AG10803 (cell line): ENCODE measurements around the gene MAPKAPK2.

ENCODE experiments used
- DNase-seq: peaks from one replicate; pipeline ENCODE4 v3.0.0; 2010; ENCODE audit warnings: low read depth
- H3K4me3 ChIP-seq: 2 replicates; pipeline ENCODE4 v1.5.1; 2011; ENCODE audit warnings: mild to moderate bottlenecking, low read length, control low read depth
- TF ChIP-seq, protein P1 (sequence below): conservative IDR thresholded peaks from 2 replicates; pipeline ENCODE4 v1.5.1; 2011; ENCODE audit warnings: mild to moderate bottlenecking, low read length, control low read depth, inconsistent platforms

The MAPKAPK2 gene

DNA sequence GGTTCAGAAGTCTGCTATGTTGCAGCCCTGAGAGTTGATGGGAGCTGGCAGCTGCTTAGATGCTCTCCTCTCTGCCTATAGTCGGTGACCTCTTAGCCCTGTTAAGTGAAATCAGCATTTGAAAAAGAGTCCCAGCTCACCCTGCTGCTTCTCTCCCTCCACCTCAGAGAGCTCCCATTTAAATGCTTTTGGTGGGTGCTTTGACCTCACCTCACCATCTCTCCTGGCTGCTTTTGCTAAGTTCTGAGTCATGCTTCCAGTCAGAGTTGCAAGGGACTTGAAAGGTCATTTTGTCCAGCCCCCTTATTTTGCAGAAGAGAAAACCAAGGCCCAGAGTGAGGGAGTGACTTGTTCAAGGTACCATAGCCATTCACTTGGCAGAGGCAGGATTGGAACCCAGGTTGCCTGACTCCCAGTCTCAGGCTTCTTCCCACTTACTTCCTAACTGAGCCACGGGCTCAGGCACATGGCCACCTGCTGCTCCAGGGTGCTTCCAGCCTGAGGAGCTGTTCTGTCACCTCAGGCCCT, 3.3 kb downstream of the MAPKAPK2 start:
- DNase-seq = peak; percentile 31
- H3K4me3 ChIP-seq = no peak overlapping the region
- TF ChIP-seq, protein P1, sequence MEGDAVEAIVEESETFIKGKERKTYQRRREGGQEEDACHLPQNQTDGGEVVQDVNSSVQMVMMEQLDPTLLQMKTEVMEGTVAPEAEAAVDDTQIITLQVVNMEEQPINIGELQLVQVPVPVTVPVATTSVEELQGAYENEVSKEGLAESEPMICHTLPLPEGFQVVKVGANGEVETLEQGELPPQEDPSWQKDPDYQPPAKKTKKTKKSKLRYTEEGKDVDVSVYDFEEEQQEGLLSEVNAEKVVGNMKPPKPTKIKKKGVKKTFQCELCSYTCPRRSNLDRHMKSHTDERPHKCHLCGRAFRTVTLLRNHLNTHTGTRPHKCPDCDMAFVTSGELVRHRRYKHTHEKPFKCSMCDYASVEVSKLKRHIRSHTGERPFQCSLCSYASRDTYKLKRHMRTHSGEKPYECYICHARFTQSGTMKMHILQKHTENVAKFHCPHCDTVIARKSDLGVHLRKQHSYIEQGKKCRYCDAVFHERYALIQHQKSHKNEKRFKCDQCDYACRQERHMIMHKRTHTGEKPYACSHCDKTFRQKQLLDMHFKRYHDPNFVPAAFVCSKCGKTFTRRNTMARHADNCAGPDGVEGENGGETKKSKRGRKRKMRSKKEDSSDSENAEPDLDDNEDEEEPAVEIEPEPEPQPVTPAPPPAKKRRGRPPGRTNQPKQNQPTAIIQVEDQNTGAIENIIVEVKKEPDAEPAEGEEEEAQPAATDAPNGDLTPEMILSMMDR = no peak

DNA sequence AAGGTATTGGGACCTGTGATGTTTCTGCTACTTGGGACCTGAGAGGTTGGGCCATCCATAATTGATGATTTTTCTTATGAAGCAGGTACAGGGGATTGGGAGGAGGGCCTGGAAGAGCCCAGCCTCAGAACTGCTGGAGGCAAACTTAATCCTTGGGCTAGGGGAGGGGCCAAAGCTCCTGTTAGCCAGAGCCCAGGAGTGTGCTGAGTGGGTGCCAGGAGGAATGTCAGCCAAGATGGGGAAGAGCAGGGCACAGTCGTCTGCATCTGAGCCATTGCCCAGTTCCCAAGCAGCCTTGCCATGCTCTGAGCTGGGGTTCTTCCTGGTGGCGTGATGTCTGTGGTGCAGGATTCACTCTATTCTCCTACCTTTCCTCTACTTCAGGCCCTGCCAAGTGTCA, 5.8 kb downstream of the MAPKAPK2 start:
- H3K4me3 ChIP-seq = no peak overlapping the region
- TF ChIP-seq, protein P1 = no peak
- DNase-seq = no peak

DNA sequence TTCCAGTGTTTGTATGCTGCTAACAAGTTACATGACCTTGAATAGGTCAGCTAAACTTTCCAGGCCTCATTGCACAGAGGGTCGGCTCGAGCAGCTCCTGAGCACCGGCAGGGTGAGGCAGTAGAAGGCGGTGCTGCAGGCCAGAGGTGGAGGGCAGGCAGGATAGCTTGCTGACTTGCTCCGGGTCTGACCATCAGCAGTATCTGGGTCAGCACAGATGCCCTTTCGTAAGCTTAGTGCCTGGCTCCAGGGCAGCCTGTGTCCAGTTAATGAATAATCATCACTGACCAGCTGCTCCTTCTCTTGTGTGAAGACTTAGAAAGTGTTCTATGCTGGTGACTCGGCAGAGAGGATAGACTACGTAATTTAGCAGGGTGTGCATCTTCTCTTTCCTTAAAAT, 6.9 kb downstream of the MAPKAPK2 start:
- H3K4me3 ChIP-seq = no peak overlapping the region
- TF ChIP-seq, protein P1 = no peak
- DNase-seq = no peak

DNA sequence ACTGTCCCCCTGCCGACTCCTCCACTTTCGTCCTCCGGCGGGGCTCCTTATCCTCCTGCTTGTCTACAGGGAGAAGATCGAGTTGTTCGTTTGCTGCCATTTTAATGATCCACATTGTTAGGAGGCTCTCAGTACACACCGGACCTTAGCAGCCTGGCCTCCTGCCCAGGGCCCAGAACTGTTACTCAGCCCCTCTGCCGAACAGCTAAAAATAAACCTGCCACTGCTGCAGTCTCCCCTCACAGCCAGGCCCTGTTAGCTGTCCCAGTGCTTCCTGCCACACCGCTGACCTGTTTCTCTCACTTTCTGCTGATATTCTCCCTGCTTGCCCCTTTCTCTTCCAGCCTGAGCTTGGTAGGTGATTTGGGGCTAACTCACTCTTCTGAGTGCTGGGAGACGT, 8.3 kb downstream of the MAPKAPK2 start:
- no peak overlapping the region for H3K4me3 ChIP-seq
- DNase-seq = peak; percentile 69
- TF ChIP-seq, protein P1 = no peak

DNA sequence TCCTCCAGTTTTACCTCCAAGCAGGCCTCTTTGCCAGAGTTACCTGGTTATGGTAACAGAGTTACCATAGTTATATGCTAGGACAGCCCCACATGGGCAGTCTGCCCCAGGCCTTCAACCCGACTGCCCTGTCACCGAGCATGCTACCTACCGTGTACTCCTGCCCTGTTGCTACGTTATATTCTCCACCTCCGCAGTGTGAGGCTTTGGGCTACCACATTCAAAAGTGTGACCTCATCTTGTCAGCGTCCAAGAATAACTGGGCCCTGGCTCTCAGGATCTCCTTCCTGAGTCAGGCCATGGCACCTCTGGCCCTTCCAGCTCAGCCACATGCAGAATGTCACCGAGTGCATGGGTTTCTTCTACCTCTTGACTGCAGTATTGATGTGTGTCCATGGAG, 8.9 kb downstream of the MAPKAPK2 start:
- DNase-seq = no peak
- TF ChIP-seq, protein P1 = no peak
- H3K4me3 ChIP-seq = no peak overlapping the region

DNA sequence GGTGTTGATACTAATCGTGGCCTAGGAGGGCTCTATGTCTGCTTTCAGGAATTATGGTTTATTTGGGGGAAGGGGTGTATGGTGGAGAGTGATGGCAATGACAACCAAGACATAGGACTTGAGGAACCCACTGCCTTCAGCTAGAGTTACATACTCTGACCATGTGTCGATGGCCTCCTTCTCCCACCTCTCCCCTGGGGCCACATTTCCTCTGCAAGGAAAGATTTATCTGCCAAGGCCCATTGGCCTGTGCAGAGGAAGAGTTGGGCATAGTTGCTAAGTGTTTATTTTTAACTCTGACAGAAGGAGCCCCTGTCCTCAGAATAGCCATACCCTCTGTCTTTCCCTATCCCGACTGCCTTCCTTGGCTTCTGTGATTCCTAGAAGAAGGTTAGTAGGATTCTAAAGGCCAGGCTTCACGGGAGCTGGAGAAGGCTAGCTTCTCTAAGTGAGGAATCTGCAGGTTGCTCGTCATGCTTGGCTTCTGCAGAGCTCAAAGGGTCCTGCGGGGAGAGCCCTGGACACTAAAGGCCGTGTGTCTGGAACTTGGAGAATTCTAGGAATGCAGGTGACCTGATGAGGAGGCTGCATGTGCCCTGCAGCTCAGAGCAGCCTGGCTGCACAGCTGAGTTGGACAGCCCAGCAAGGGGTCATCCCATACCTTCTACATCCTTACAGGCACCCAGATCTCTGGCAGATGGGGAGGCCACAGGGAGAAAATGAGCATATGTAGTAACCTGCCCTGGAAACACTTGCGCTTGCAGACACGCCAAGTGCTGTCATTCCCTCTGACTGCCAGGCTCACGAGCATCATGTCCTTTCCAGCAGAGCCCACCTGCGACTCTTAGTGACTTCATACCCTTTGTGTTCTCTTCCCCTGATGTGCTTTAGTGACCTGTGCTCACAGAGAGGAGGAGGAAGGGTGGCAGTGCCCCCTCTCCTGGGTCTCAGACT, 9.7 kb downstream of the MAPKAPK2 start:
- TF ChIP-seq, protein P1 = no peak
- no peak for DNase-seq
- H3K4me3 ChIP-seq = no peak overlapping the region

DNA sequence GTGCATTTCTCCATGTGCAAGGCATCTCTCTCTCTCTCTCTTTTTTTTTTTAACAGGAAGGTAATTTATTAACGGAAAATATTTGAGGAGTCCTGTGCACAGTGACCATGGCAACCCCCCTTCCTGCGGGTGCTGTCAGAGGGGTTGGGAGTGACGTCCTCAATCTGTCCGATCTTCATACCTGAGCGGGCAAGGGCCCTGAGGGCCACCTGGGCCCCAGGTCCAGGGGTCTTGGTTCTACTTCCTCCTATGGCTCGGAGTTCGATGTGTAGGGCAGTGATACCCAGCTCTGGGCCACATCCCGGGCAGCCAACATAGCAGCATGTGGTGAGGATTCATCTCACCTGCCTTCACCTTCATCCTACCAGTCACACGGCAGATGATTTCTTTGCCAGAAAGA, 11.0 kb downstream of the MAPKAPK2 start:
- no peak for DNase-seq
- no peak overlapping the region for H3K4me3 ChIP-seq

More for the DNA sequence above, 11.0 kb downstream of the MAPKAPK2 start:
- TF ChIP-seq, protein P1 = no peak
